ENCODE results near the gene NBPF20. TPM values are rescaled to one million over a fixed set of nuclear protein-coding genes. Genes with fewer than 3 reads are reported as not detected.
"Not testable (repeated sequence)": the region's sequence is repeated elsewhere in the genome, so short reads cannot be mapped to it uniquely, and the experiment has no call there.

Gene NBPF20
- total RNA-seq, 1 donor from 2014 or later = 3.2 TPM

DNA sequence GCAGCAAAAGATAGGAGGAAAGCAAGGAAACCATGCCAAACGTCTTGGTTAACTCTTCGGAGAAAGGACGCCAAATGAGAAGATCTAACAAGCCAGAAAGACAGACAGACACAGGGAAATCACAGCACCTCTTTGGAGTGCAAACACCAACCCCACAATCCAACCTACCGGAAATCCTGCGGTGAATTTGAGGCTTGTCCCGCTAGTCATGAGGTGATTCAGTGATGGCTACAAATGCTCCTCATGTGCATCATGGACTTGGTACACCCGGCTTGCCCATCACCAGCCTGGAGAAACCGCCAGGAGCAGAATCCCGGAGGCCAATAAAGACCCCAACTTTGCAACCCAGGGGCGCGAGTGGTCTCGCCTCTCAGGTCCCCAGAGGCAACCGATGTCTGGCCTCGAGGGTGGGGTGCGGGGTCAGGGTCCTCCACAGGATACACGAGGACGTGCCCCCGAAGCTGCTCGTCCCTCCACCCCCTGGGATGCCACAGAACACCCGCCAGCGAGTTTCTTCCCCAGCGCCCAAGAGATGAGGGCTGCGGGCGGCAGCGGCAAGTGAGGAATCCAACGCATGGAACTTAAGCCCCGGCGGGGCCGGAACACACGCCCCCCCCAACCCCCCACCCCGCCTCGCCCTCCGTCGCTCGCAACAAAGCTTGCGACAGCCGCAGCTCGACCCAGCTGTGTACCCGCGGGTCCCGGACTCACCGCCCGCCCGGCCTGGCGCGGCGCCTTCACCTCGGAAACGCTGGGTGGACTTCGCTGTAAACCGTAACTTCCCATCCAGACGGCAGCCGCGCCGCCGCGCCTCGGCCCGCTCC is 579 bp downstream of the NBPF20 start:
- peak; percentile 26 for DNase-seq

DNA sequence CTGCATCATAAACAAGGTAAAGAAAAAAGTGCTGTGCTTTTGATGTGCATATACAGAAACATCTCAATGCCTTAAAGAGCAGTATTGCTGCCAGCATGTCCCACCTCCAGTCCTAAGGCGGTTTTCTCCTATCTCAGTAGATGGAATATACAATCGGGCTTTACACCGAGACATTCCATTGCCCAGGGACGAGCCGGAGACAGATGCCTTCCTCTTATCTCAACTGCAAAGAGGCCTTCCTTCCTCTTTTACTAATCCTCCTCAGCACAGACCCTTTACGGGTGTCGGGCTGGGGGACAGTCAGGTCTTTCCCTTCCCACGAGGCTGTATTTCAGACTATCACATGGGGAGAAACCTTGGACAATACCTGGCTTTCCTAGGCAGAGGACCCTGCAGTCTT is 10.3 kb downstream of the NBPF20 start:
- DNase-seq = not testable (repeated sequence)

DNA sequence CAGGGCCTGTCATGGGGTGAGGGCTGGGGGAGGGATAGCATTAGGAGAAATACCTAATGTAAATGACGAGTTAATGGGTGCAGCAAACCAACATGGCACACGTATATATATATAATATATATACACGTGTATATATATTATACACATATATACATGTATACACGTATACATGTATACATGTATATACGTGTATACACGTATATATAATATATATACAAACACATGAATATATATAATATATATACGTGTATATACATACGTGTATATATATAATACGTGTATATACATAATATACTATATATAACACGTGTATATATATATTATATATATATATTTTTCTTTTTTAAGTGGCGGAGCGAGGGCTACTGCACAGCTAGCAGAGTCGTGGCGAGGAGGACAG is 18.1 kb downstream of the NBPF20 start:
- DNase-seq = not testable (repeated sequence)

DNA sequence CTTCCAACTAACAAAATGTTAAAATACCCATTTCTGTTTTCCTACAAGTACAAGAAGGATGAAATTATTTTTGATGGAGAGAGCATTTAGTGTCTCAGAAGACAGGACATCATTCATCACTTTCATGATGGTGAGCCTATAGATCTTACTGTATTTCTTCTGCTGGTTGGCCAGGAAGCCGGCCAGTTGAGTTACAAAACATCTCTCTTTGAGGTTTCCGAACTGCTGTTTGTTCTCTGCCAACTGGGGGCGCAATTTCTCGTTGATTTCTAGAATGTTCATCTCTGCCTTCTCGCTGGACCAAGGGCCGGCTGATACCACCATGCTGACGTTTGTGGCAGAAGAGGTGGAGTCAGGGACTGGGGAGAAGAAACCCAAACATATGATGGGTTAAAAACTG is 20.5 kb downstream of the NBPF20 start:
- DNase-seq = peak; percentile 30

DNA sequence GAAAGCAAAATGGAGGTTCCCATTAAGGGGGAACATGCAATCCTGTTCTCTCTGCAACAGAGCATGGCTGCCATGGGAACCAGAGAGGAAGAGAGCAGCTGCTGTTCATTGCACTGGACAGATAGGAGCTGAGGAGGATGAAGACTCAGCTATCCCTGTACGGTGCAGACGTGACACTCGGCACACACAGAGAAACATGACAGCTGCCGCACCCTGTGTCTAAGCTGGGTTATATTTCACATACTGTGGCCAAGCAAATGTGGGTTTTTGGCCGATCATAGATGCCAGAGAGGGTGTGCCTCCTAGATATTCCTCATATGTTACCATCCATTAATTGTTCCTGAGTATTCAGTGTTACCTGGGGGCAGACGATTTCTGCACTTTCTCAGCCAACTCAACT is 24.7 kb downstream of the NBPF20 start:
- not testable (repeated sequence) for DNase-seq

Other genes starting within 250 kb of the NBPF20 start
- gene PPIAL4D, start 183.4 kb downstream of the NBPF20 start, total RNA-seq = not detected in 2 replicates
- gene GPR89A, start 182.4 kb upstream of the NBPF20 start, total RNA-seq = 27.5 and 31.1 TPM in 2 replicates